CD4-positive, alpha-beta T cell (primary cell): ENCODE data around the gene KDM4B. TPM values are rescaled to one million over a fixed set of nuclear protein-coding genes. Genes with fewer than 3 reads are reported as not detected.

Source experiments
- ATAC-seq: fragments of 200-7000 bp; cut with Tn5 transposase; one replicate; pipeline ENCODE4 v1.10.0; 2022; ENCODE audit warnings: mild to moderate bottlenecking; ENCODE audit not compliant: poor library complexity
- CTCF ChIA-PET: fragments of 350-600 bp; sonication (Branson Sonifier 250); formaldehyde crosslinking; loops from one replicate; lab custom pipeline; 2021; ENCODE audit warnings: antibody characterized with exemption, inconsistent platforms; lab: Charles Lee
- POLR2A ChIA-PET: fragments of 350-600 bp; sonication (Branson Sonifier 250); formaldehyde crosslinking; loops from one replicate; lab custom pipeline; 2021; ENCODE audit warnings: antibody characterized with exemption, inconsistent platforms; lab: Charles Lee
- DNase-seq, 14 experiments: peaks; one replicate each; pipeline ENCODE4 v3.0.0-alpha.2; 2013 to 2020; ENCODE audit warnings: mixed read lengths in 2 of 14
- H3K27ac ChIP-seq, 2 donors: one replicate each; pipeline versions ENCODE4 v1.5.1 to v1.7.0; 2013; ENCODE audit warnings: low read length in 2 of 2, low read depth in 1 of 2, mild to moderate bottlenecking in 1 of 2
- H3K27me3 ChIP-seq, 2 experiments: 1 replicate in 1 of 2; 2 replicates in 1 of 2; pipeline versions ENCODE4 v1.6.1 to v1.7.0; 2013; ENCODE audit warnings: low read length in 2 of 2, control low read depth in 1 of 2, mild to moderate bottlenecking in 1 of 2, moderate library complexity in 1 of 2; ENCODE audit not compliant: insufficient read depth in 2 of 2, control insufficient read depth in 1 of 2
- H3K36me3 ChIP-seq: one replicate; pipeline ENCODE4 v1.6.1; 2013; ENCODE audit warnings: low read length, control low read depth; ENCODE audit not compliant: insufficient read depth
- H3K4me1 ChIP-seq: one replicate; pipeline ENCODE4 v1.6.1; 2013; ENCODE audit warnings: low read length, control low read depth; ENCODE audit not compliant: insufficient read depth
- H3K4me3 ChIP-seq: one replicate; pipeline ENCODE4 v1.5.1; 2013; ENCODE audit warnings: mild to moderate bottlenecking, low read length, moderate library complexity
- H3K9me3 ChIP-seq, 2 experiments: 1 replicate in 1 of 2; 2 replicates in 1 of 2; pipeline versions ENCODE4 v1.6.1 to v1.7.0; 2013; ENCODE audit warnings: low read length in 2 of 2, mild to moderate bottlenecking in 2 of 2, control low read depth in 1 of 2, moderate library complexity in 1 of 2; ENCODE audit not compliant: control insufficient read depth in 1 of 2, insufficient read depth in 1 of 2
- H3K27ac Mint-ChIP-seq: one replicate; pipeline ENCODE4 v1.8.0; 2020; ENCODE audit warnings: mixed read lengths
- H3K27me3 Mint-ChIP-seq: one replicate; pipeline ENCODE4 v1.8.0; 2021; ENCODE audit warnings: mixed read lengths
- H3K36me3 Mint-ChIP-seq: one replicate; pipeline ENCODE4 v1.8.0; 2021; ENCODE audit warnings: low read depth, mixed read lengths
- H3K4me1 Mint-ChIP-seq: one replicate; pipeline ENCODE4 v1.8.0; 2021; ENCODE audit warnings: low read depth, mixed read lengths
- H3K4me3 Mint-ChIP-seq: one replicate; pipeline ENCODE4 v1.8.0; 2020; ENCODE audit warnings: mild to moderate bottlenecking, mixed read lengths
- H3K9me3 Mint-ChIP-seq: one replicate; pipeline ENCODE4 v1.8.0; 2020; ENCODE audit warnings: mixed read lengths
- intact Hi-C, 2 experiments: fragments of 100-400 bp; cut with DNase I in 1 of 2; cut with micrococcal nuclease in 1 of 2; formaldehyde crosslinking; loops; one replicate each; pipeline versions ENCODE4 v1.15.1 to v1.9.0; 2023 to 2025; cut with DNase I, micrococcal nuclease
- total RNA-seq, 174 experiments: library from RNA in 2 of 174; stranded (reverse) in 2 of 174; gene quantifications; one replicate each; pipeline ENCODE4 v1.2.3 and lab custom pipeline; 2021 to 2026
- TF ChIP-seq, protein P1 (sequence below): fragments of 200-600 bp; IDR thresholded peaks from one replicate; pipeline ENCODE4 v1.8.0; 2022; ENCODE audit warnings: antibody characterized with exemption, mild to moderate bottlenecking

KDM4B gene
- total RNA-seq, 2 experiments from 2014 or later, result 41.8 to 42.5 TPM

GRCh38 chr19:5108123-5108596 is 139.2 kb downstream of the KDM4B start:
- DNase-seq, result no peak
- ChIA-PET POLR2A (no interaction called here), CTCF (no interaction called here)
- TF ChIP-seq, protein P1, sequence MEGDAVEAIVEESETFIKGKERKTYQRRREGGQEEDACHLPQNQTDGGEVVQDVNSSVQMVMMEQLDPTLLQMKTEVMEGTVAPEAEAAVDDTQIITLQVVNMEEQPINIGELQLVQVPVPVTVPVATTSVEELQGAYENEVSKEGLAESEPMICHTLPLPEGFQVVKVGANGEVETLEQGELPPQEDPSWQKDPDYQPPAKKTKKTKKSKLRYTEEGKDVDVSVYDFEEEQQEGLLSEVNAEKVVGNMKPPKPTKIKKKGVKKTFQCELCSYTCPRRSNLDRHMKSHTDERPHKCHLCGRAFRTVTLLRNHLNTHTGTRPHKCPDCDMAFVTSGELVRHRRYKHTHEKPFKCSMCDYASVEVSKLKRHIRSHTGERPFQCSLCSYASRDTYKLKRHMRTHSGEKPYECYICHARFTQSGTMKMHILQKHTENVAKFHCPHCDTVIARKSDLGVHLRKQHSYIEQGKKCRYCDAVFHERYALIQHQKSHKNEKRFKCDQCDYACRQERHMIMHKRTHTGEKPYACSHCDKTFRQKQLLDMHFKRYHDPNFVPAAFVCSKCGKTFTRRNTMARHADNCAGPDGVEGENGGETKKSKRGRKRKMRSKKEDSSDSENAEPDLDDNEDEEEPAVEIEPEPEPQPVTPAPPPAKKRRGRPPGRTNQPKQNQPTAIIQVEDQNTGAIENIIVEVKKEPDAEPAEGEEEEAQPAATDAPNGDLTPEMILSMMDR, result no peak
- Histone ChIP-seq H3K27me3 (no peaks in the 10 kb centered on the region), H3K4me3 (no peak overlapping the region), H3K9me3 (no peaks in the 10 kb centered on the region), H3K4me1 (no peaks in the 10 kb centered on the region), H3K27ac (no peak overlapping the region), H3K36me3 (peaks cover 22% of the 10 kb centered on the region)
- Mint-ChIP-seq H3K4me1 (no peaks in the 10 kb centered on the region), H3K27ac (no peak overlapping the region), H3K27me3 (no peaks in the 10 kb centered on the region), H3K9me3 (no peaks in the 10 kb centered on the region), H3K36me3 (peaks cover 26% of the 10 kb centered on the region), H3K4me3 (no peak overlapping the region)
- intact Hi-C loops, result no loop called here
- ATAC-seq, result no peak

DNA sequence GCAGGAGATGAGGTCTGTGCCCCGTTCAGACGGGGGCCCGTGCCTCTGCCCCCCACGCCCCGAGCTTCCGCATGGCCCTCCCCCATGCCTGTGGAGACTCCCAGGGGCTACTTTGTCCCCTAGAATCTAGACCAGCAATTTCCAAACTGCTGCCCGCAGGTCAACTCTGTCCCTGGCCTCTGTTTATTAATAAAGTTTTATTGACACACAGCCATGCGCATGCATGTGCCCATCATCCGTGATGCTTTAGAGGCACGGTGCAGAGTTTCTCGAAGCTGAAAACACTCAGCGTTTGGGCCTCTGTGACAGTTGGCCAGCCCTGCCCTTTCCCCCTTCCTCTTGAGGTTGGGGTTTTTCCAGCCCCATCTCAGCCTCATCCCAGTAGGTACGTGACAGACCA is 140.0 kb downstream of the KDM4B start:
- Mint-ChIP-seq H3K27me3 (no peaks in the 10 kb centered on the region), H3K27ac (no peak overlapping the region), H3K4me1 (no peaks in the 10 kb centered on the region), H3K9me3 (no peaks in the 10 kb centered on the region), H3K36me3 (peaks cover 29% of the 10 kb centered on the region), H3K4me3 (no peak overlapping the region)
- H3K4me3 ChIP-seq, result no peak overlapping the region
- TF ChIP-seq, protein P1, result no peak
- H3K4me1 ChIP-seq, result no peaks in the 10 kb centered on the region
- DNase-seq, result no peak
- no peaks in the 10 kb centered on the region for H3K9me3 ChIP-seq
- no peak for ATAC-seq
- POLR2A ChIA-PET, result no interaction called here
- H3K36me3 ChIP-seq, result peaks cover 26% of the 10 kb centered on the region
- H3K27ac ChIP-seq, result no peak overlapping the region
- CTCF ChIA-PET, result no interaction called here
- intact Hi-C loops, result no loop called here
- H3K27me3 ChIP-seq, result no peaks in the 10 kb centered on the region

GRCh38 chr19:5109560-5109959 is 140.6 kb downstream of the KDM4B start:
- ATAC-seq (no peak), DNase-seq (no peak)
- Mint-ChIP-seq H3K9me3 (no peaks in the 10 kb centered on the region), H3K27ac (no peak overlapping the region), H3K36me3 (peaks cover 31% of the 10 kb centered on the region), H3K4me1 (no peaks in the 10 kb centered on the region), H3K4me3 (no peak overlapping the region), H3K27me3 (no peaks in the 10 kb centered on the region)
- intact Hi-C loops, result no loop called here
- Histone ChIP-seq H3K27me3 (no peaks in the 10 kb centered on the region), H3K27ac (no peak overlapping the region), H3K9me3 (peaks cover 0 to 6% of the 10 kb centered on the region in 2 experiments), H3K4me3 (no peak overlapping the region), H3K4me1 (no peaks in the 10 kb centered on the region), H3K36me3 (peaks cover 25% of the 10 kb centered on the region)
- CTCF ChIA-PET, result no interaction called here
- TF ChIP-seq, protein P1, result no peak
- POLR2A ChIA-PET, result no interaction called here
